Kidney (tissue), 14 donors: ENCODE data around the gene TNFSF9. TPM values are rescaled to one million over a fixed set of nuclear protein-coding genes. Genes with fewer than 3 reads are reported as not detected.
"Not testable (repeated sequence)": the region's sequence is repeated elsewhere in the genome, so short reads cannot be mapped to it uniquely, and the experiment has no call there.

Source experiments
- DNase-seq, 5 donors: peaks; one replicate each; pipeline ENCODE4 v3.0.0-alpha.2; 2013 to 2020
- FAIRE-seq: peaks from 2 replicates; lab custom pipeline; 2012; peaks lifted over from hg19 to GRCh38; lab: Jason Lieb, UNC
- H3K27ac ChIP-seq, 2 donors: one replicate each; pipeline ENCODE4 v1.7.0; 2013; ENCODE audit warnings: low read depth in 2 of 2, low read length in 2 of 2, inconsistent platforms in 1 of 2
- H3K27me3 ChIP-seq: one replicate; pipeline ENCODE4 v1.7.1; 2013; ENCODE audit warnings: low read length, inconsistent platforms; ENCODE audit not compliant: control insufficient read depth, insufficient read depth
- H3K36me3 ChIP-seq, 3 donors: one replicate each; pipeline versions ENCODE4 v1.7.0 to v1.7.1; 2013; ENCODE audit warnings: low read length in 3 of 3, control low read depth in 1 of 3, inconsistent platforms in 1 of 3; ENCODE audit not compliant: insufficient read depth in 3 of 3, control insufficient read depth in 2 of 3
- H3K4me1 ChIP-seq, 3 donors: one replicate each; pipeline versions ENCODE4 v1.7.0 to v1.7.1; 2013; ENCODE audit warnings: low read length in 3 of 3, inconsistent platforms in 1 of 3, low read depth in 1 of 3; ENCODE audit not compliant: control insufficient read depth in 2 of 3, insufficient read depth in 2 of 3
- H3K4me3 ChIP-seq, 3 donors: one replicate each; pipeline versions ENCODE4 v1.7.0 to v1.8.1; 2013; ENCODE audit warnings: low read length in 3 of 3, control low read depth in 1 of 3, inconsistent platforms in 1 of 3
- H3K9ac ChIP-seq, 3 donors: one replicate each; pipeline versions ENCODE4 v1.7.0 to v1.7.1; 2013; ENCODE audit warnings: low read length in 3 of 3, control low read depth in 1 of 3, inconsistent platforms in 1 of 3
- H3K9me3 ChIP-seq, 3 donors: one replicate each; pipeline versions ENCODE4 v1.7.0 to v1.7.1; 2013; ENCODE audit warnings: low read length in 3 of 3, control low read depth in 1 of 3, inconsistent platforms in 1 of 3; ENCODE audit not compliant: control insufficient read depth in 2 of 3, insufficient read depth in 1 of 3
- intact Hi-C: fragments of 100-400 bp; cut with DNase I; formaldehyde crosslinking; loops from one replicate; pipeline ENCODE4 v1.11.1; 2022
- polyA plus RNA-seq: library from polyadenylated mRNA; stranded (reverse); fragments of 350-450 nt; fragmentation: Illumina TruSeq; extraction: RNeasy Lipid Tissue Mini Kit (QIAGEN cat#74804); gene quantifications from one replicate; pipeline ENCODE4 v1.2.3, GENCODE V29; 2014; ENCODE audit warnings: low read depth, low replicate concordance; ENCODE audit not compliant: insufficient read depth
- total RNA-seq: library from RNA; stranded (reverse); fragmentation: NEBNext Ultra II Directional; extraction: Animal tissue kit (Norgen Biotek cat#: 25700); gene quantifications from one replicate; pipeline ENCODE4 v1.2.1, GENCODE V29; 2021
- TF ChIP-seq, protein P1 (sequence below): IDR thresholded peaks from 3 replicates; pipeline ENCODE4 v1.5.1; 2012; ENCODE audit warnings: mild to moderate bottlenecking, moderate library complexity, borderline replicate concordance; ENCODE audit not compliant: insufficient read depth; ENCODE audit errors: extremely low read depth
- donor health status: control.
- donor health status: control.
- donor health status: control.
- donor health status: control.
- donor health status: control.
- donor health status: DM: yes; HTN: yes; CAD: no.
- donor health status: Normal renal cell carcinoma (clear cell type).

Gene TNFSF9
- total and polyA plus RNA-seq, 2 donors from 2014 or later, result 0.62 to 1.1 TPM

- intact Hi-C loops, result no loop called here
- Histone ChIP-seq H3K4me3 (no peak overlapping the region), H3K9ac (no peak overlapping the region), H3K4me1 (no peaks in the 10 kb centered on the region), H3K36me3 (no peaks in the 10 kb centered on the region), H3K27me3 (no peaks in the 10 kb centered on the region), H3K27ac (no peak overlapping the region), H3K9me3 (no peaks in the 10 kb centered on the region)
- TF ChIP-seq, protein P1, sequence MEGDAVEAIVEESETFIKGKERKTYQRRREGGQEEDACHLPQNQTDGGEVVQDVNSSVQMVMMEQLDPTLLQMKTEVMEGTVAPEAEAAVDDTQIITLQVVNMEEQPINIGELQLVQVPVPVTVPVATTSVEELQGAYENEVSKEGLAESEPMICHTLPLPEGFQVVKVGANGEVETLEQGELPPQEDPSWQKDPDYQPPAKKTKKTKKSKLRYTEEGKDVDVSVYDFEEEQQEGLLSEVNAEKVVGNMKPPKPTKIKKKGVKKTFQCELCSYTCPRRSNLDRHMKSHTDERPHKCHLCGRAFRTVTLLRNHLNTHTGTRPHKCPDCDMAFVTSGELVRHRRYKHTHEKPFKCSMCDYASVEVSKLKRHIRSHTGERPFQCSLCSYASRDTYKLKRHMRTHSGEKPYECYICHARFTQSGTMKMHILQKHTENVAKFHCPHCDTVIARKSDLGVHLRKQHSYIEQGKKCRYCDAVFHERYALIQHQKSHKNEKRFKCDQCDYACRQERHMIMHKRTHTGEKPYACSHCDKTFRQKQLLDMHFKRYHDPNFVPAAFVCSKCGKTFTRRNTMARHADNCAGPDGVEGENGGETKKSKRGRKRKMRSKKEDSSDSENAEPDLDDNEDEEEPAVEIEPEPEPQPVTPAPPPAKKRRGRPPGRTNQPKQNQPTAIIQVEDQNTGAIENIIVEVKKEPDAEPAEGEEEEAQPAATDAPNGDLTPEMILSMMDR, result no peak
- no peak for FAIRE-seq
- no peak for DNase-seq
These were observed 46.8 kb downstream of the TNFSF9 start for GRCh38 chr19:6577476-6578125.

DNA sequence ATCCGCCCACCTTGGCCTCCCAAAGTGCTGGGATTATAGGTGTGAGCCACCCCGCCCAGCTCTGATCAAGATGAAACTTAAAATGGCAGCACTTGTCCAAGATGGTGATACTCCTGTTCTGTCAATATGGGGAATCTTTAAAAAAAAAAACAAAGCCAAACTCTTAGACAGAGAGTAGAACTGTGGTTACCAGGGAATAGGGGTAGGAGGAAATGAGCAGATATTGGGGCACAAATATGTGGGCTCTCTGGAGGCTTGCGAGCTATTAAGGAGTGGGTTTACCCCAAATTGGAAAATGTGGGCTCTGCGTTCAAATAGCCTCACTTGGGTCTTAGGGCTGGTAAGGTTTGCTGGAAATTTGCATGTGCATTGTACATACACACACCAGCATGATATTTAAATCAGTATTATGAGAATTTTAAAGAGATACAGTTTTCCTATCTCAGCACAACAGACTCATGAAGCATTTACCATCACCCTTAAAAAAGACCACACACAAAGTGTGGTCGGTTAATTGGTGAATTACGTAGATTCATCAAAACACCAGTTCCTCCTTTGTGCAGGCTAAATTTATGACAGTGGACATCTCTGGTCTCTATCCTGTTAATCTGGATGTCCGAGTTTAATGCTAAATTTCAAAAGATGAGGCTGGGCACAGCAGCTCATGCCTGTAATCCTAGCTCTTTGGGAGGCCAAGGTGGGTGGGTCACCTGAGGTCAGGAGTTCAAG, 48.8 kb downstream of the TNFSF9 start:
- Histone ChIP-seq H3K27me3 (no peaks in the 10 kb centered on the region), H3K9me3 (no peaks in the 10 kb centered on the region), H3K27ac (no peak overlapping the region), H3K9ac (no peak overlapping the region), H3K36me3 (no peaks in the 10 kb centered on the region), H3K4me1 (no peaks in the 10 kb centered on the region), H3K4me3 (no peak overlapping the region)
- no peak for DNase-seq
- intact Hi-C loops, result no loop called here
- TF ChIP-seq, protein P1, result no peak
- FAIRE-seq, result no peak

DNA sequence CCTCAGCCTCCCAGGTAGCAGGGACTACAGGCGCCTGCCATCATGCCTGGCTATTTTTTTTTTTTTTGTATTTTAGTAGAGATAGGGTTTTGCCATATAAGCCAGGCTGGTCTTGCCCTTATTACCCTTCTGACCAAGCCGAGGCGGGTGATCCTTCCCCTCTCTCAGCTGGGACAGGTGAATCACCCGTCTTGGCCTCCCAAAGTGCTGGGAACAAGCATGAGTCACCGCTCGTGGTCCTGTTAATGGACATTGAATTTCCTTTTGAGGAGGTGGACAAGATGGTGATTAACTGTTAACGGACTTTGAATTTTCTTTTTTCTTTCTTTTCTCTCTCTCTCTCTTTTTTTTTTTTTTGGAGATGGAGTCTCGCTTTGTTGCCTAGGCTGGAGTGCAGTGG, 49.5 kb downstream of the TNFSF9 start:
- H3K27me3 ChIP-seq, result no peaks in the 10 kb centered on the region
- DNase-seq (no peak), FAIRE-seq (no peak)
- TF ChIP-seq, protein P1, result no peak
- no peaks in the 10 kb centered on the region for H3K4me1 ChIP-seq
- intact Hi-C loops, result no loop called here
- H3K9ac ChIP-seq, result no peak overlapping the region
- no peaks in the 10 kb centered on the region for H3K9me3 ChIP-seq
- no peak overlapping the region for H3K4me3 ChIP-seq
- no peak overlapping the region for H3K27ac ChIP-seq
- no peaks in the 10 kb centered on the region for H3K36me3 ChIP-seq

GRCh38 chr19:6582515-6583484, 52.0 kb downstream of the TNFSF9 start:
- H3K36me3 ChIP-seq, FAIRE-seq, H3K27ac ChIP-seq, H3K9ac ChIP-seq, H3K4me1 ChIP-seq, DNase-seq, intact Hi-C loops, H3K9me3 ChIP-seq, H3K4me3 ChIP-seq: not testable (repeated sequence)
- peaks cover 14% of the 10 kb centered on the region for H3K27me3 ChIP-seq
